Endothelial cell of umbilical vein (primary cell): Measurements from ENCODE around the gene IFNA14.

Experiments used
- EZH2 ChIP-seq: IDR thresholded peaks from 2 replicates; pipeline ENCODE4 v1.6.1; 2012; ENCODE audit warnings: borderline replicate concordance, low read depth, mild to moderate bottlenecking, moderate library complexity, low read length, inconsistent platforms; ENCODE audit not compliant: severe bottlenecking
- TF ChIP-seq, protein P1 (sequence below), 2 donors: IDR thresholded peaks; 1 replicate in 1 of 2; 2 replicates in 1 of 2; pipeline ENCODE4 v1.5.1; 2011; ENCODE audit warnings: low read length in 2 of 2, mild to moderate bottlenecking in 2 of 2, moderate library complexity in 2 of 2, control low read depth in 1 of 2, inconsistent platforms in 1 of 2, low read depth in 1 of 2; ENCODE audit not compliant: insufficient read depth in 1 of 2; ENCODE audit errors: extremely low read depth in 1 of 2

- TF ChIP-seq EZH2: no peak
- TF ChIP-seq, protein P1, sequence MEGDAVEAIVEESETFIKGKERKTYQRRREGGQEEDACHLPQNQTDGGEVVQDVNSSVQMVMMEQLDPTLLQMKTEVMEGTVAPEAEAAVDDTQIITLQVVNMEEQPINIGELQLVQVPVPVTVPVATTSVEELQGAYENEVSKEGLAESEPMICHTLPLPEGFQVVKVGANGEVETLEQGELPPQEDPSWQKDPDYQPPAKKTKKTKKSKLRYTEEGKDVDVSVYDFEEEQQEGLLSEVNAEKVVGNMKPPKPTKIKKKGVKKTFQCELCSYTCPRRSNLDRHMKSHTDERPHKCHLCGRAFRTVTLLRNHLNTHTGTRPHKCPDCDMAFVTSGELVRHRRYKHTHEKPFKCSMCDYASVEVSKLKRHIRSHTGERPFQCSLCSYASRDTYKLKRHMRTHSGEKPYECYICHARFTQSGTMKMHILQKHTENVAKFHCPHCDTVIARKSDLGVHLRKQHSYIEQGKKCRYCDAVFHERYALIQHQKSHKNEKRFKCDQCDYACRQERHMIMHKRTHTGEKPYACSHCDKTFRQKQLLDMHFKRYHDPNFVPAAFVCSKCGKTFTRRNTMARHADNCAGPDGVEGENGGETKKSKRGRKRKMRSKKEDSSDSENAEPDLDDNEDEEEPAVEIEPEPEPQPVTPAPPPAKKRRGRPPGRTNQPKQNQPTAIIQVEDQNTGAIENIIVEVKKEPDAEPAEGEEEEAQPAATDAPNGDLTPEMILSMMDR (IDR thresholded peaks at IDR 0.05; ENCODE audit: extremely low read depth in 1 of 2, insufficient read depth in 1 of 2, low read depth in 1 of 2, low read length in 2 of 2): no peak
Observed at GRCh38 chr9:21265421-21266189, 25.8 kb upstream of the IFNA14 start.
